Parathyroid adenoma (tissue), 2 donors: ENCODE results near the gene WBP2.
A peak's percentile ranks its signal among the peaks of the same experiment; 100 is the strongest.

Source experiments
- H2AFZ ChIP-seq: fragments of 300-600 bp; sonication (generic); one replicate; pipeline ENCODE4 v1.7.0; 2017; ENCODE audit warnings: antibody characterized with exemption, mild to moderate bottlenecking
- H3K27ac ChIP-seq: fragments of 300-600 bp; sonication (generic); one replicate; pipeline ENCODE4 v1.7.0; 2017
- H3K27me3 ChIP-seq: fragments of 300-600 bp; sonication (generic); one replicate; pipeline ENCODE4 v1.7.0; 2017; ENCODE audit warnings: low read length; ENCODE audit not compliant: control insufficient read depth, insufficient read depth
- H3K36me3 ChIP-seq: fragments of 300-600 bp; sonication (generic); one replicate; pipeline ENCODE4 v1.7.0; 2017; ENCODE audit warnings: low read length; ENCODE audit not compliant: control insufficient read depth, insufficient read depth
- H3K4me1 ChIP-seq: fragments of 300-600 bp; sonication (generic); one replicate; pipeline ENCODE4 v1.7.0; 2017; ENCODE audit warnings: control low read depth
- H3K4me2 ChIP-seq: fragments of 300-600 bp; sonication (generic); one replicate; pipeline ENCODE4 v1.7.0; 2017; ENCODE audit warnings: low read length
- H3K4me3 ChIP-seq: fragments of 300-600 bp; sonication (generic); one replicate; pipeline ENCODE4 v1.7.0; 2017; ENCODE audit warnings: low read depth, low read length
- H3K79me2 ChIP-seq: fragments of 300-600 bp; sonication (generic); one replicate; pipeline ENCODE4 v1.7.0; 2017; ENCODE audit warnings: control low read depth
- H3K9ac ChIP-seq: fragments of 300-600 bp; sonication (generic); one replicate; pipeline ENCODE4 v1.7.0; 2017; ENCODE audit warnings: mild to moderate bottlenecking
- H3K9me3 ChIP-seq: fragments of 300-600 bp; sonication (generic); one replicate; pipeline ENCODE4 v1.7.0; 2017; ENCODE audit warnings: low read length; ENCODE audit not compliant: control insufficient read depth
- CTCF ChIP-seq: fragments of 300-600 bp; sonication (generic); IDR thresholded peaks from one replicate; pipeline ENCODE4 v1.7.0; 2017; ENCODE audit warnings: antibody characterized with exemption, mild to moderate bottlenecking
- donor health status: primary hyperparathyroidism.

The WBP2 gene

GRCh38 chr17:75830164-75831031 lies 24.7 kb downstream of the WBP2 start:
- H2AFZ ChIP-seq: no peak overlapping the region
- no peak overlapping the region for H3K4me3 ChIP-seq
- no peaks in the 10 kb centered on the region for H3K36me3 ChIP-seq
- TF ChIP-seq CTCF: peak; percentile 41
- no peaks in the 10 kb centered on the region for H3K9me3 ChIP-seq
- H3K27me3 ChIP-seq: no peaks in the 10 kb centered on the region
- no peak overlapping the region for H3K4me2 ChIP-seq
- peaks cover 11% of the 10 kb centered on the region for H3K4me1 ChIP-seq
- no peak overlapping the region for H3K9ac ChIP-seq
- no peaks in the 10 kb centered on the region for H3K79me2 ChIP-seq
- H3K27ac ChIP-seq: no peak overlapping the region

GRCh38 chr17:75829747-75830146 lies 25.4 kb downstream of the WBP2 start:
- no peaks in the 10 kb centered on the region for H3K9me3 ChIP-seq
- H3K4me2 ChIP-seq: no peak overlapping the region
- no peaks in the 10 kb centered on the region for H3K27me3 ChIP-seq
- no peaks in the 10 kb centered on the region for H3K36me3 ChIP-seq
- H3K4me1 ChIP-seq: peaks cover 11% of the 10 kb centered on the region
- H3K79me2 ChIP-seq: no peaks in the 10 kb centered on the region
- H3K9ac ChIP-seq: no peak overlapping the region
- no peak for TF ChIP-seq CTCF
- no peak overlapping the region for H3K27ac ChIP-seq
- no peak overlapping the region for H3K4me3 ChIP-seq
- no peak overlapping the region for H2AFZ ChIP-seq

GRCh38 chr17:75828741-75829140 lies 26.4 kb downstream of the WBP2 start:
- Histone ChIP-seq H3K4me3 (no peak overlapping the region), H3K9me3 (no peaks in the 10 kb centered on the region), H3K79me2 (no peaks in the 10 kb centered on the region), H3K4me1 (peaks cover 11% of the 10 kb centered on the region), H2AFZ (no peak overlapping the region), H3K27me3 (no peaks in the 10 kb centered on the region), H3K9ac (no peak overlapping the region), H3K36me3 (no peaks in the 10 kb centered on the region), H3K27ac (no peak overlapping the region), H3K4me2 (no peak overlapping the region)
- TF ChIP-seq CTCF: no peak

GRCh38 chr17:75828076-75828400 lies 27.1 kb downstream of the WBP2 start:
- Histone ChIP-seq H3K4me1 (peaks cover 11% of the 10 kb centered on the region), H3K27ac (peak overlapping the region; percentile 32), H3K9me3 (no peaks in the 10 kb centered on the region), H3K36me3 (no peaks in the 10 kb centered on the region), H3K27me3 (no peaks in the 10 kb centered on the region), H3K9ac (no peak overlapping the region), H3K4me3 (no peak overlapping the region), H2AFZ (peak overlapping the region; percentile 72), H3K79me2 (no peaks in the 10 kb centered on the region), H3K4me2 (no peak overlapping the region)
- no peak for TF ChIP-seq CTCF
